GM21723 (cell line): ENCODE data around the gene OR51T1.

Experiments used
- ATAC-seq: cut with Tn5 transposase; IDR thresholded peaks from one replicate; pipeline ENCODE4 v1.9.1; 2021; ENCODE audit warnings: mild to moderate bottlenecking, moderate library complexity; ENCODE audit not compliant: unreplicated experiment

The OR51T1 gene

DNA sequence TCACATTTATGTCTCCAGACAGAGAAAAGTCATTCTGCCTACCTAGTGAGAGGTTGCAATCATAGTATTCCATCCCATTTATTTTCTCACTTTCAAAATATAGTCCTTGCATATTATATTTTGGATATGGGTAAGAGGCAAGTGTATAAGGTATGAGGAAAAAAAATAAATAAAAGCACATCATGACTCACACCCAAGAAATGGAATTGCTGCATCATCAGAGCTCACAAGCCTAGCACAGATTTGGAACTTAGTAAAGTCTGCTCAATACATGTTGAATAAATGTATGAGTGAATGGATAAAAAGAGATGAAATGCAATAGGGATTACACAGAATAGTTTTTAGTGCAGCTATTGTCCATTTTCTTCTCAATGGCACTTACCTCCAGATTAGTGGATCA is 44.9 kb downstream of the OR51T1 start:
- ATAC-seq: no peak
